ENCODE measurements around the gene ATP5PD.
"Not testable (repeated sequence)": the region's sequence is repeated elsewhere in the genome, so short reads cannot be mapped to it uniquely, and the experiment has no call there.

The ATP5PD gene

GRCh38 chr17:75012096-75012345, 34.7 kb downstream of the ATP5PD start:
- TF ChIP-seq CTCF (conservative IDR thresholded peaks at IDR 0.05; ENCODE audit: low read depth, low read length): no peak
- H3K4me3 ChIP-seq (ENCODE audit: low read length): peak overlapping the region; percentile 73
- DNase-seq (ENCODE audit: low read depth): no peak

GRCh38 chr17:75011401-75012095, 35.2 kb downstream of the ATP5PD start:
- DNase-seq (ENCODE audit: low read depth): no peak
- peak overlapping the region; percentile 73 for H3K4me3 ChIP-seq (ENCODE audit: low read length)
- TF ChIP-seq CTCF (conservative IDR thresholded peaks at IDR 0.05; ENCODE audit: low read depth, low read length): no peak

GRCh38 chr17:75010683-75011400, 35.9 kb downstream of the ATP5PD start:
- H3K4me3 ChIP-seq (ENCODE audit: low read length): no peak overlapping the region
- no peak for TF ChIP-seq CTCF (conservative IDR thresholded peaks at IDR 0.05; ENCODE audit: low read depth, low read length)
- DNase-seq (ENCODE audit: low read depth): peak; percentile 86

GRCh38 chr17:75009139-75009724, 37.5 kb downstream of the ATP5PD start:
- no peak overlapping the region for H3K4me3 ChIP-seq (ENCODE audit: low read length)
- TF ChIP-seq CTCF (conservative IDR thresholded peaks at IDR 0.05; ENCODE audit: low read depth, low read length): no peak
- no peak for DNase-seq (ENCODE audit: low read depth)

- no peak overlapping the region for H3K4me3 ChIP-seq (ENCODE audit: low read length)
- TF ChIP-seq CTCF (conservative IDR thresholded peaks at IDR 0.05; ENCODE audit: low read depth, low read length): no peak
- no peak for DNase-seq (ENCODE audit: low read depth)
Observed at GRCh38 chr17:75008373-75008772, 38.4 kb downstream of the ATP5PD start.

- no peak overlapping the region for H3K4me3 ChIP-seq (ENCODE audit: low read length)
- TF ChIP-seq CTCF (conservative IDR thresholded peaks at IDR 0.05; ENCODE audit: low read depth, low read length): no peak
- DNase-seq (ENCODE audit: low read depth): no peak
Observed at GRCh38 chr17:75006653-75007052, 40.1 kb downstream of the ATP5PD start.

GRCh38 chr17:75006084-75006483, 40.7 kb downstream of the ATP5PD start:
- H3K4me3 ChIP-seq (ENCODE audit: low read length); DNase-seq (ENCODE audit: low read depth): not testable (repeated sequence)
